Neuronal stem cell (in vitro differentiated cells): ENCODE measurements around the gene HHIPL2.

Source experiments
- DNase-seq: peaks from one replicate; pipeline ENCODE4 v3.0.0-alpha.2; 2013; ENCODE audit warnings: low spot score
- H2AFZ ChIP-seq: one replicate; pipeline ENCODE4 v1.6.1; 2013; ENCODE audit warnings: mild to moderate bottlenecking, low read length, inconsistent platforms
- H2AK5ac ChIP-seq: 2 replicates; pipeline ENCODE4 v1.6.1; 2013; ENCODE audit warnings: low read depth, mild to moderate bottlenecking, inconsistent platforms, low read length, moderate library complexity, mixed read lengths
- H2BK120ac ChIP-seq: 2 replicates; pipeline ENCODE4 v1.6.1; 2013; ENCODE audit warnings: low read depth, mild to moderate bottlenecking, inconsistent platforms, low read length, moderate library complexity, mixed read lengths
- H2BK12ac ChIP-seq: one replicate; pipeline ENCODE4 v1.6.1; 2013; ENCODE audit warnings: low read length, inconsistent platforms
- H2BK15ac ChIP-seq: 2 replicates; pipeline ENCODE4 v1.6.1; 2013; ENCODE audit warnings: mild to moderate bottlenecking, low read length, inconsistent platforms, mixed read lengths
- H2BK5ac ChIP-seq: one replicate; pipeline ENCODE4 v1.6.1; 2013; ENCODE audit warnings: inconsistent platforms, mild to moderate bottlenecking, low read length, moderate library complexity
- H3K14ac ChIP-seq: one replicate; pipeline ENCODE4 v1.6.1; 2013; ENCODE audit warnings: low read length, inconsistent platforms
- H3K18ac ChIP-seq: 2 replicates; pipeline ENCODE4 v1.6.1; 2013; ENCODE audit warnings: low read length, inconsistent platforms
- H3K23ac ChIP-seq: 2 replicates; pipeline ENCODE4 v1.6.1; 2013; ENCODE audit warnings: low read depth, mild to moderate bottlenecking, mixed read lengths, low read length, inconsistent platforms; ENCODE audit not compliant: poor library complexity
- H3K27ac ChIP-seq: replicated peaks from 3 replicates; pipeline ENCODE4 v1.5.1; 2013; ENCODE audit warnings: low read length, inconsistent platforms
- H3K27me3 ChIP-seq, 3 experiments: 2 replicates each; pipeline ENCODE4 v1.6.1; 2013; ENCODE audit warnings: low read length in 3 of 3, mild to moderate bottlenecking in 2 of 3, inconsistent platforms in 1 of 3, low read depth in 1 of 3, mixed read lengths in 1 of 3, moderate library complexity in 1 of 3; ENCODE audit not compliant: control insufficient read depth in 3 of 3, insufficient read depth in 3 of 3
- H3K36me3 ChIP-seq, 2 donors: replicated peaks in 1 of 2; 2 replicates each; pipeline ENCODE4 v1.6.1; 2013; ENCODE audit warnings: low read length in 2 of 2; ENCODE audit not compliant: control insufficient read depth in 2 of 2, insufficient read depth in 2 of 2
- H3K4ac ChIP-seq: 2 replicates; pipeline ENCODE4 v1.6.1; 2013; ENCODE audit warnings: inconsistent platforms, mild to moderate bottlenecking, low read length, moderate library complexity
- H3K4me1 ChIP-seq, 2 donors: 1 replicate in 1 of 2; 2 replicates in 1 of 2; pipeline ENCODE4 v1.6.1; 2013; ENCODE audit warnings: low read length in 2 of 2, low read depth in 1 of 2; ENCODE audit not compliant: control insufficient read depth in 2 of 2, insufficient read depth in 1 of 2
- H3K4me2 ChIP-seq: one replicate; pipeline ENCODE4 v1.6.1; 2013; ENCODE audit warnings: mild to moderate bottlenecking, low read length, inconsistent platforms; ENCODE audit not compliant: insufficient read depth, poor library complexity, severe bottlenecking
- H3K4me3 ChIP-seq, 2 donors: 2 replicates each; pipeline ENCODE4 v1.5.1; 2013; ENCODE audit warnings: low read length in 2 of 2, mild to moderate bottlenecking in 2 of 2, inconsistent platforms in 1 of 2, moderate library complexity in 1 of 2
- H3K79me1 ChIP-seq: one replicate; pipeline ENCODE4 v1.6.1; 2013; ENCODE audit warnings: low read depth, mild to moderate bottlenecking, inconsistent platforms, low read length, moderate library complexity
- H3K9ac ChIP-seq: one replicate; pipeline ENCODE4 v1.6.1; 2013; ENCODE audit warnings: mild to moderate bottlenecking, low read depth, low read length, inconsistent platforms; ENCODE audit not compliant: poor library complexity
- H3K9me3 ChIP-seq, 2 donors: replicated peaks in 1 of 2; 2 replicates each; pipeline versions ENCODE3 to v1.6.1; 2013; ENCODE audit warnings: low read length in 2 of 2, mild to moderate bottlenecking in 2 of 2, inconsistent platforms in 1 of 2, low read depth in 1 of 2, mixed read lengths in 1 of 2, moderate library complexity in 1 of 2; ENCODE audit not compliant: control insufficient read depth in 2 of 2, insufficient read depth in 1 of 2
- H4K8ac ChIP-seq: one replicate; pipeline ENCODE4 v1.6.1; 2013; ENCODE audit warnings: low read depth, mild to moderate bottlenecking, inconsistent platforms, low read length, moderate library complexity
- H4K91ac ChIP-seq: one replicate; pipeline ENCODE4 v1.6.1; 2013; ENCODE audit warnings: low read length, low read depth, mild to moderate bottlenecking, inconsistent platforms; ENCODE audit not compliant: poor library complexity
- WGBS, 2 donors: extraction: QIAGEN DNeasy Blood & Tissue Kit; methylation state at CpG; one replicate each; pipeline ENCODE4 v1.1.7; 2013; ENCODE audit warnings: missing lambda C conversion rate in 2 of 2, mixed read lengths in 1 of 2; ENCODE audit not compliant: insufficient read length in 2 of 2, insufficient replicate concordance in 1 of 2; ENCODE audit errors: extremely low coverage in 2 of 2; 5-methylcytosine and 5-hydroxymethylcytosine counted together

Gene HHIPL2

GRCh38 chr1:222582099-222582774 is 34.3 kb upstream of the HHIPL2 start:
- H2BK12ac ChIP-seq: no peak overlapping the region
- no peak overlapping the region for H2BK15ac ChIP-seq
- H3K27ac ChIP-seq: no peak overlapping the region
- no peak overlapping the region for H2BK5ac ChIP-seq
- H3K4ac ChIP-seq: no peak overlapping the region
- H4K8ac ChIP-seq: no peak overlapping the region
- H3K9ac ChIP-seq: no peak overlapping the region
- H2AK5ac ChIP-seq: no peak overlapping the region
- no peak overlapping the region for H3K14ac ChIP-seq
- no peak overlapping the region for H4K91ac ChIP-seq
- H3K23ac ChIP-seq: no peak overlapping the region
- no peak overlapping the region for H3K4me2 ChIP-seq
- H3K4me3 ChIP-seq: no peak overlapping the region
- H2BK120ac ChIP-seq: no peak overlapping the region
- no peaks in the 10 kb centered on the region for H3K4me1 ChIP-seq
- H3K18ac ChIP-seq: no peak overlapping the region
- peaks cover 6 to 81% of the 10 kb centered on the region in 2 donors for H3K36me3 ChIP-seq
- no peaks in the 10 kb centered on the region for H3K9me3 ChIP-seq
- no CpG with 5 or more reads among the region's 4 CpGs for WGBS, 2 donors
- H2AFZ ChIP-seq: no peak overlapping the region
- DNase-seq: no peak
- peaks cover 2% of the 10 kb centered on the region for H3K79me1 ChIP-seq
- H3K27me3 ChIP-seq: no peaks in the 10 kb centered on the region

GRCh38 chr1:222579316-222579715 is 31.4 kb upstream of the HHIPL2 start:
- Histone ChIP-seq H3K18ac (no peak overlapping the region), H3K23ac (no peak overlapping the region), H3K27ac (no peak overlapping the region), H3K4me1 (no peaks in the 10 kb centered on the region), H2BK5ac (no peak overlapping the region), H3K14ac (no peak overlapping the region), H3K4me3 (no peak overlapping the region), H3K36me3 (peaks cover 5 to 83% of the 10 kb centered on the region in 2 donors), H3K4ac (no peak overlapping the region), H4K91ac (no peak overlapping the region), H4K8ac (no peak overlapping the region), H2AFZ (no peak overlapping the region), H3K9ac (no peak overlapping the region), H2AK5ac (no peak overlapping the region), H3K79me1 (no peaks in the 10 kb centered on the region), H3K27me3 (no peaks in the 10 kb centered on the region), H2BK15ac (no peak overlapping the region), H2BK120ac (no peak overlapping the region), H3K4me2 (no peak overlapping the region), H2BK12ac (no peak overlapping the region), H3K9me3 (no peaks in the 10 kb centered on the region)
- no peak for DNase-seq
- no CpG with 5 or more reads among the region's 3 CpGs for WGBS, 2 donors

- H3K18ac ChIP-seq: no peak overlapping the region
- no peak overlapping the region for H3K4me3 ChIP-seq
- no peak overlapping the region for H3K23ac ChIP-seq
- H2AK5ac ChIP-seq: no peak overlapping the region
- WGBS, 2 donors: no CpG with 5 or more reads among the region's 1 CpG
- DNase-seq: no peak
- no peaks in the 10 kb centered on the region for H3K4me1 ChIP-seq
- H3K9me3 ChIP-seq: peaks cover 0 to 6% of the 10 kb centered on the region in 2 donors
- H3K14ac ChIP-seq: no peak overlapping the region
- H2BK120ac ChIP-seq: no peak overlapping the region
- H2AFZ ChIP-seq: no peak overlapping the region
- no peak overlapping the region for H3K9ac ChIP-seq
- H3K4me2 ChIP-seq: no peak overlapping the region
- no peak overlapping the region for H3K27ac ChIP-seq
- no peak overlapping the region for H4K91ac ChIP-seq
- no peak overlapping the region for H2BK5ac ChIP-seq
- no peak overlapping the region for H2BK15ac ChIP-seq
- H2BK12ac ChIP-seq: no peak overlapping the region
- H3K27me3 ChIP-seq: no peaks in the 10 kb centered on the region
- no peak overlapping the region for H3K4ac ChIP-seq
- H3K36me3 ChIP-seq: peaks cover 4 to 98% of the 10 kb centered on the region in 2 donors
- H4K8ac ChIP-seq: no peak overlapping the region
- H3K79me1 ChIP-seq: no peaks in the 10 kb centered on the region
Observed at GRCh38 chr1:222570837-222571236, 22.9 kb upstream of the HHIPL2 start.

- no peak overlapping the region for H3K27ac ChIP-seq
- no peak overlapping the region for H4K8ac ChIP-seq
- H3K14ac ChIP-seq: no peak overlapping the region
- H2AFZ ChIP-seq: no peak overlapping the region
- H3K79me1 ChIP-seq: no peaks in the 10 kb centered on the region
- H3K27me3 ChIP-seq: no peaks in the 10 kb centered on the region
- H3K9me3 ChIP-seq: no peaks in the 10 kb centered on the region
- no peak overlapping the region for H3K23ac ChIP-seq
- H2BK12ac ChIP-seq: no peak overlapping the region
- H3K36me3 ChIP-seq: peaks cover 5 to 81% of the 10 kb centered on the region in 2 donors
- H3K18ac ChIP-seq: no peak overlapping the region
- H3K9ac ChIP-seq: no peak overlapping the region
- no peak overlapping the region for H3K4me2 ChIP-seq
- H4K91ac ChIP-seq: no peak overlapping the region
- no peak overlapping the region for H2AK5ac ChIP-seq
- no peak overlapping the region for H2BK120ac ChIP-seq
- no peaks in the 10 kb centered on the region for H3K4me1 ChIP-seq
- H3K4me3 ChIP-seq: no peak overlapping the region
- no peak overlapping the region for H3K4ac ChIP-seq
- H2BK15ac ChIP-seq: no peak overlapping the region
- no peak overlapping the region for H2BK5ac ChIP-seq
- no CpG with 5 or more reads among the region's 1 CpG for WGBS, 2 donors
- DNase-seq: no peak
Observed at GRCh38 chr1:222561656-222562055, 13.8 kb upstream of the HHIPL2 start.
